ENCODE measurements around the gene GNG12. TPM values are rescaled to one million over a fixed set of nuclear protein-coding genes. Genes with fewer than 3 reads are reported as not detected.

GNG12 gene
- polyA plus RNA-seq, 1 donor (not counting 4 experiments of a cell fraction or from before 2014, with no cell fraction given) = 208 TPM

GRCh38 chr1:67801903-67802302 lies 31.4 kb downstream of the GNG12 start:
- H3K9ac ChIP-seq (ENCODE audit: control insufficient read depth, extremely low read depth, insufficient read depth, low read length) = no peak overlapping the region
- no peaks in the 10 kb centered on the region for H3K27me3 ChIP-seq (ENCODE audit: control insufficient read depth, extremely low read depth, insufficient read depth, low read length)
- H3K9me3 ChIP-seq (ENCODE audit: control insufficient read depth, low read depth, low read length) = no peaks in the 10 kb centered on the region
- H4K20me1 ChIP-seq (ENCODE audit: control insufficient read depth, extremely low read depth, insufficient read depth, low read length) = peaks cover 6% of the 10 kb centered on the region
- peaks cover 3 to 11% of the 10 kb centered on the region in 2 experiments for H3K36me3 ChIP-seq (ENCODE audit: control insufficient read depth in 2 of 2, extremely low read depth in 1 of 2, insufficient read depth in 2 of 2, low read length in 2 of 2)
- H2AFZ ChIP-seq (ENCODE audit: control insufficient read depth, low read length) = no peak overlapping the region
- H3K4me3 ChIP-seq (ENCODE audit: control insufficient read depth in 2 of 3, extremely low read depth in 1 of 3, insufficient read depth in 2 of 3, low read depth in 1 of 3, low read length in 3 of 3) = no peak overlapping the region
- DNase-seq (ENCODE audit: low read depth, low spot score) (no peak), FAIRE-seq (no peak)
- TF ChIP-seq CTCF (optimal IDR thresholded peaks at IDR 0.05 in 1 of 3, IDR thresholded peaks at IDR 0.05 in 1 of 3, conservative IDR thresholded peaks at IDR 0.05 in 1 of 3; ENCODE audit: extremely low read depth in 1 of 3, insufficient read depth in 2 of 3, low read length in 3 of 3) (no peak), EZH2 (IDR thresholded peaks at IDR 0.05; ENCODE audit: low read length) (no peak)
- H3K79me2 ChIP-seq (ENCODE audit: control insufficient read depth, insufficient read depth, low read length) = peaks cover 96% of the 10 kb centered on the region
- H3K27ac ChIP-seq (ENCODE audit: control insufficient read depth, insufficient read depth, low read length) = no peak overlapping the region
- H3K4me2 ChIP-seq (ENCODE audit: control insufficient read depth, extremely low read depth, insufficient read depth, low read depth, low read length) = no peak overlapping the region
- dilution Hi-C loops (cut with MboI; ENCODE audit: extremely low pct_ligation_motif_present, low sequenced_read_pairs) = no loop called here
- H3K4me1 ChIP-seq (ENCODE audit: control insufficient read depth, extremely low read depth, insufficient read depth, low read length) = peaks cover 20% of the 10 kb centered on the region
- H3K9me1 ChIP-seq (ENCODE audit: control insufficient read depth, extremely low read depth, insufficient read depth, low read length) = no peaks in the 10 kb centered on the region

- dilution Hi-C loops (cut with MboI; ENCODE audit: extremely low pct_ligation_motif_present, low sequenced_read_pairs) = no loop called here
- FAIRE-seq = no peak
- H3K36me3 ChIP-seq (ENCODE audit: control insufficient read depth in 2 of 2, extremely low read depth in 1 of 2, insufficient read depth in 2 of 2, low read length in 2 of 2) = peaks cover 4 to 7% of the 10 kb centered on the region in 2 experiments
These were observed 37.9 kb downstream of the GNG12 start for GRCh38 chr1:67795179-67795912.

More at GRCh38 chr1:67795179-67795912, 37.9 kb downstream of the GNG12 start:
- Histone ChIP-seq H3K9ac (ENCODE audit: control insufficient read depth, extremely low read depth, insufficient read depth, low read length) (no peak overlapping the region), H2AFZ (ENCODE audit: control insufficient read depth, low read length) (no peak overlapping the region), H3K9me1 (ENCODE audit: control insufficient read depth, extremely low read depth, insufficient read depth, low read length) (peaks cover 2% of the 10 kb centered on the region), H4K20me1 (ENCODE audit: control insufficient read depth, extremely low read depth, insufficient read depth, low read length) (peaks cover 12% of the 10 kb centered on the region), H3K27me3 (ENCODE audit: control insufficient read depth, extremely low read depth, insufficient read depth, low read length) (no peaks in the 10 kb centered on the region), H3K79me2 (ENCODE audit: control insufficient read depth, insufficient read depth, low read length) (peaks cover 97% of the 10 kb centered on the region), H3K27ac (ENCODE audit: control insufficient read depth, insufficient read depth, low read length) (no peak overlapping the region), H3K4me2 (ENCODE audit: control insufficient read depth, extremely low read depth, insufficient read depth, low read depth, low read length) (no peak overlapping the region), H3K4me3 (ENCODE audit: control insufficient read depth in 2 of 3, extremely low read depth in 1 of 3, insufficient read depth in 2 of 3, low read depth in 1 of 3, low read length in 3 of 3) (no peak overlapping the region), H3K4me1 (ENCODE audit: control insufficient read depth, extremely low read depth, insufficient read depth, low read length) (peaks cover 20% of the 10 kb centered on the region), H3K9me3 (ENCODE audit: control insufficient read depth, low read depth, low read length) (no peaks in the 10 kb centered on the region)
- TF ChIP-seq EZH2 (IDR thresholded peaks at IDR 0.05; ENCODE audit: low read length) (no peak), CTCF (optimal IDR thresholded peaks at IDR 0.05 in 1 of 3, IDR thresholded peaks at IDR 0.05 in 1 of 3, conservative IDR thresholded peaks at IDR 0.05 in 1 of 3; ENCODE audit: extremely low read depth in 1 of 3, insufficient read depth in 2 of 3, low read length in 3 of 3) (peak in 1 of 3 experiments; percentile 13)
- no peak for DNase-seq (ENCODE audit: low read depth, low spot score)

Data from keratinocyte (primary cell).